Psoas muscle (tissue), 8 donors: Measurements from ENCODE around the gene DSCAM. TPM values are rescaled to one million over a fixed set of nuclear protein-coding genes. Genes with fewer than 3 reads are reported as not detected.

Experiments used
- ATAC-seq, 4 donors: fragments of 200-7000 bp; cut with Tn5 transposase; one replicate each; pipeline ENCODE4 v1.9.1; 2020; ENCODE audit warnings: moderate library complexity in 3 of 4, mild to moderate bottlenecking in 2 of 4
- DNase-seq, 2 donors: peaks; one replicate each; pipeline ENCODE4 v3.0.0-alpha.2; 2020
- H3K27ac ChIP-seq: fragments of 200-600 bp; one replicate; pipeline ENCODE4 v1.8.0; 2022
- H3K27me3 ChIP-seq, 3 donors: fragments of 200-600 bp in 1 of 3; one replicate each; pipeline versions ENCODE4 v1.6.1 to v1.8.0; 2013 to 2022; ENCODE audit warnings: low read length in 2 of 3, mild to moderate bottlenecking in 2 of 3, moderate library complexity in 1 of 3; ENCODE audit not compliant: insufficient read depth in 3 of 3
- H3K36me3 ChIP-seq, 2 donors: fragments of 200-600 bp in 1 of 2; one replicate each; pipeline versions ENCODE4 v1.6.1 to v1.8.0; 2013 to 2022; ENCODE audit warnings: low read depth in 1 of 2, mild to moderate bottlenecking in 1 of 2, moderate library complexity in 1 of 2; ENCODE audit not compliant: insufficient read depth in 1 of 2
- H3K4me1 ChIP-seq: fragments of 200-600 bp; one replicate; pipeline ENCODE4 v1.8.0; 2022
- H3K4me3 ChIP-seq: fragments of 200-600 bp; one replicate; pipeline ENCODE4 v1.8.0; 2022; ENCODE audit warnings: mild to moderate bottlenecking
- H3K9me3 ChIP-seq: fragments of 200-600 bp; one replicate; pipeline ENCODE4 v1.8.0; 2022
- CTCF ChIP-seq: fragments of 200-600 bp; IDR thresholded peaks from one replicate; pipeline ENCODE4 v1.8.0; 2022; ENCODE audit warnings: antibody characterized with exemption
- WGBS, 3 donors: extraction: QIAGEN DNeasy Blood & Tissue Kit; methylation state at CpG; one replicate each; pipeline versions ENCODE4 v1.1.6 to v1.1.7; 2013; 5-methylcytosine and 5-hydroxymethylcytosine counted together
- intact Hi-C, 2 donors: fragments of 100-400 bp; cut with DNase I; formaldehyde crosslinking; loops; one replicate each; pipeline versions ENCODE4 v1.11.0 to v1.14.2; 2022
- polyA plus RNA-seq, 3 donors: library from polyadenylated mRNA; stranded (reverse); fragments of 200-250 nt; gene quantifications; one replicate each; pipeline ENCODE4 v1.2.3, GENCODE V29; 2013
- total RNA-seq, 4 donors: library from RNA; stranded (reverse); fragmentation: NEBNext Ultra II Directional in 2 of 4; extraction: Animal tissue kit (Norgen Biotek cat#: 25700) in 2 of 4; gene quantifications; one replicate each; pipeline versions ENCODE4 v1.2.1 to v1.2.4, GENCODE V29; 2021 to 2023
- donor health status: healthy with polysubstance abuse.
- donor health status: DM: no; HTN: no; CAD: no; lungs with moderate emphysema.
- donor health status: Bipolar disorder and iron deficiency.
- donor health status: healthy.
- donor health status: DM: yes; HTN: yes; CAD: no.
- donor health status: DM: no; HTN: no; CAD: no.
- donor health status: DM: no; HTN: no; CAD: no.
- donor health status: DM: yes; HTN: yes; CAD: no.

DSCAM gene
- total and polyA plus RNA-seq, 7 donors: 0.03 to 0.04 TPM; not detected in 5

- DNase-seq (no peak), ATAC-seq (no peak)
- intact Hi-C loops: no loop called here
- no peaks in the 10 kb centered on the region for H3K36me3 ChIP-seq
- H3K4me1 ChIP-seq: no peaks in the 10 kb centered on the region
- no peak for TF ChIP-seq CTCF
- H3K27me3 ChIP-seq: peaks cover 0 to 10% (median 3%) of the 10 kb centered on the region in 3 donors
- H3K9me3 ChIP-seq: no peaks in the 10 kb centered on the region
- no peak overlapping the region for H3K27ac ChIP-seq
- WGBS, 3 donors: 20 to 32% (median 24%) methylated on average over 4 of the region's 4 CpGs
- no peak overlapping the region for H3K4me3 ChIP-seq
Measured at GRCh38 chr21:39972471-39972870, 874.5 kb downstream of the DSCAM start.

- intact Hi-C loops: no loop called here
- H3K36me3 ChIP-seq: no peaks in the 10 kb centered on the region
- H3K27ac ChIP-seq: no peak overlapping the region
- no peak overlapping the region for H3K4me3 ChIP-seq
- no peaks in the 10 kb centered on the region for H3K9me3 ChIP-seq
- no peak for DNase-seq
- 7 to 21% (median 20%) methylated on average over 2 of the region's 2 CpGs for WGBS, 3 donors
- no peaks in the 10 kb centered on the region for H3K4me1 ChIP-seq
- no peak for TF ChIP-seq CTCF
- ATAC-seq: no peak
- H3K27me3 ChIP-seq: peaks cover 0 to 10% (median 2%) of the 10 kb centered on the region in 3 donors
Measured at GRCh38 chr21:39971956-39972355, 875.0 kb downstream of the DSCAM start.

- Histone ChIP-seq H3K27ac (no peak overlapping the region), H3K36me3 (no peaks in the 10 kb centered on the region), H3K27me3 (no peaks in the 10 kb centered on the region), H3K4me1 (no peaks in the 10 kb centered on the region), H3K9me3 (no peaks in the 10 kb centered on the region), H3K4me3 (no peak overlapping the region)
- TF ChIP-seq CTCF: no peak
- ATAC-seq: no peak
- no peak for DNase-seq
- WGBS, 3 donors: 82 to 85% (median 82%) methylated on average over 8 of the region's 8 CpGs
- intact Hi-C loops: no loop called here
Measured at GRCh38 chr21:39969691-39970364, 877.1 kb downstream of the DSCAM start.

- no peak overlapping the region for H3K27ac ChIP-seq
- no peaks in the 10 kb centered on the region for H3K9me3 ChIP-seq
- no peaks in the 10 kb centered on the region for H3K36me3 ChIP-seq
- 91 to 96% (median 93%) methylated on average over 2 of the region's 2 CpGs for WGBS, 3 donors
- ATAC-seq (no peak), DNase-seq (no peak)
- H3K4me1 ChIP-seq: no peaks in the 10 kb centered on the region
- no peak overlapping the region for H3K4me3 ChIP-seq
- intact Hi-C loops: no loop called here
- no peaks in the 10 kb centered on the region for H3K27me3 ChIP-seq
- TF ChIP-seq CTCF: no peak
Measured at GRCh38 chr21:39968010-39968409, 878.9 kb downstream of the DSCAM start.

DNA sequence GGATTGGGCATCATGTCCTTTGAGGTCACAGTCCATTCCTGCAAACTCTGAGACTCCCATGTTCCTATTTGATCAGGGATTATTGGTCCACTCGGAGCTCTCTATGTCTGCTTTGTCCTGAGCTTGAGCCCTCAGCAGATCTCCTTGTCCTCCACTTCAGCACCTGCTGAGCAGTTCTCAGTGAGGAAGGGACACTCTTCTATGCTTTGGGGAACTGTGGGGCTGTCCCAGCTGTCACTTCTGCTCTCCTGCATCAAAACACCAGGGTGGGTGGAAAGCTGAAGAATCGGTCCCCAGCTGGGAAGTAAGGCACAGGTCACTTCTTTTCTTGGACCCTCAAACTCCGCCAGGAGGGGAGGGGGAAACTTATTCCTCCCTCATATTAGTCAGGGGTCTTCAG lies 880.2 kb downstream of the DSCAM start:
- H3K9me3 ChIP-seq: no peaks in the 10 kb centered on the region
- no peaks in the 10 kb centered on the region for H3K27me3 ChIP-seq
- no peaks in the 10 kb centered on the region for H3K4me1 ChIP-seq
- intact Hi-C loops: no loop called here
- ATAC-seq: no peak
- H3K4me3 ChIP-seq: no peak overlapping the region
- no peak overlapping the region for H3K27ac ChIP-seq
- DNase-seq: no peak
- H3K36me3 ChIP-seq: no peaks in the 10 kb centered on the region
- 80 to 86% (median 82%) methylated on average over 3 of the region's 3 CpGs for WGBS, 3 donors
- TF ChIP-seq CTCF: no peak
